CD14-positive monocyte (primary cell): ENCODE measurements around the gene TMF1. TPM values are rescaled to one million over a fixed set of nuclear protein-coding genes. Genes with fewer than 3 reads are reported as not detected.
A peak's percentile ranks its signal among the peaks of the same experiment; 100 is the strongest.

Source experiments
- DNase-seq, 3 donors: peaks; one replicate each; pipeline ENCODE4 v3.0.0-alpha.2; 2011 to 2022
- H2AFZ ChIP-seq: 2 replicates; pipeline ENCODE4 v1.6.0; 2012; ENCODE audit warnings: mild to moderate bottlenecking, low read depth, low read length, inconsistent platforms; ENCODE audit not compliant: insufficient read depth, poor library complexity, severe bottlenecking
- H3K27ac ChIP-seq, 2 donors: 1 replicate in 1 of 2; 2 replicates in 1 of 2; pipeline ENCODE4 v1.5.1; 2012 to 2013; ENCODE audit warnings: low read length in 2 of 2, control low read depth in 1 of 2, inconsistent platforms in 1 of 2, low read depth in 1 of 2, mild to moderate bottlenecking in 1 of 2
- H3K27me3 ChIP-seq, 2 donors: one replicate each; pipeline versions ENCODE4 v1.6.0 to v1.6.1; 2011 to 2013; ENCODE audit warnings: low read length in 2 of 2; ENCODE audit not compliant: control insufficient read depth in 2 of 2, insufficient read depth in 2 of 2
- H3K36me3 ChIP-seq, 2 donors: replicated peaks in 1 of 2; 1 replicate in 1 of 2; 2 replicates in 1 of 2; pipeline versions ENCODE4 v1.5.1 to v1.6.1; 2012 to 2013; ENCODE audit warnings: low read length in 2 of 2, control low read depth in 1 of 2, inconsistent platforms in 1 of 2, mild to moderate bottlenecking in 1 of 2; ENCODE audit not compliant: insufficient read depth in 2 of 2, control insufficient read depth in 1 of 2
- H3K4me1 ChIP-seq, 2 donors: 1 replicate in 1 of 2; 2 replicates in 1 of 2; pipeline versions ENCODE4 v1.5.1 to v1.6.1; 2012 to 2013; ENCODE audit warnings: low read length in 2 of 2, control low read depth in 1 of 2, inconsistent platforms in 1 of 2, mild to moderate bottlenecking in 1 of 2, moderate library complexity in 1 of 2; ENCODE audit not compliant: insufficient read depth in 2 of 2, control insufficient read depth in 1 of 2
- H3K4me2 ChIP-seq: replicated peaks from 2 replicates; pipeline ENCODE3; 2012; ENCODE audit warnings: low read length, moderate library complexity, mild to moderate bottlenecking; ENCODE audit not compliant: poor library complexity, severe bottlenecking; ENCODE audit errors: extremely low read depth
- H3K4me3 ChIP-seq, 3 experiments: fragments of 200-600 bp in 1 of 3; sonication (generic) in 1 of 3; replicated peaks in 1 of 3; 1 replicate in 2 of 3; 2 replicates in 1 of 3; pipeline ENCODE4 v1.5.1; 2011 to 2013; ENCODE audit warnings: low read length in 3 of 3, mild to moderate bottlenecking in 3 of 3, control low read depth in 2 of 3, low read depth in 2 of 3, inconsistent platforms in 1 of 3, moderate library complexity in 1 of 3
- H3K79me2 ChIP-seq: 2 replicates; pipeline ENCODE4 v1.6.0; 2012; ENCODE audit warnings: mild to moderate bottlenecking, control low read depth, inconsistent platforms, low read length, moderate library complexity; ENCODE audit not compliant: insufficient read depth
- H3K9ac ChIP-seq: 2 replicates; pipeline ENCODE4 v1.6.0; 2017; ENCODE audit warnings: low read length, mild to moderate bottlenecking; ENCODE audit not compliant: insufficient read depth, poor library complexity, severe bottlenecking
- H3K9me3 ChIP-seq, 2 donors: replicated peaks in 1 of 2; 1 replicate in 1 of 2; 2 replicates in 1 of 2; pipeline versions ENCODE4 v1.5.1 to v1.6.1; 2012 to 2013; ENCODE audit warnings: low read length in 2 of 2, control low read depth in 1 of 2; ENCODE audit not compliant: control insufficient read depth in 1 of 2, insufficient read depth in 1 of 2
- H4K20me1 ChIP-seq: 2 replicates; pipeline ENCODE4 v1.6.0; 2012; ENCODE audit warnings: mild to moderate bottlenecking, low read length, control low read depth, moderate library complexity; ENCODE audit not compliant: insufficient read depth
- H3K27ac Mint-ChIP-seq, 7 donors: one replicate each; pipeline ENCODE4 v1.8.0; 2020; ENCODE audit warnings: mild to moderate bottlenecking in 7 of 7, mixed read lengths in 7 of 7, moderate library complexity in 6 of 7, inconsistent platforms in 2 of 7
- H3K27me3 Mint-ChIP-seq, 3 donors: one replicate each; pipeline ENCODE4 v1.8.0; 2021 to 2022; ENCODE audit warnings: low read depth in 3 of 3, mild to moderate bottlenecking in 3 of 3, mixed read lengths in 3 of 3, moderate library complexity in 3 of 3, inconsistent platforms in 1 of 3
- H3K36me3 Mint-ChIP-seq, 2 donors: one replicate each; pipeline ENCODE4 v1.8.0; 2020; ENCODE audit warnings: mixed read lengths in 2 of 2, inconsistent platforms in 1 of 2, mild to moderate bottlenecking in 1 of 2
- H3K4me1 Mint-ChIP-seq: one replicate; pipeline ENCODE4 v1.8.0; 2020; ENCODE audit warnings: mild to moderate bottlenecking, mixed read lengths
- H3K4me3 Mint-ChIP-seq, 2 donors: one replicate each; pipeline ENCODE4 v1.8.0; 2020; ENCODE audit warnings: mild to moderate bottlenecking in 2 of 2, mixed read lengths in 2 of 2, moderate library complexity in 1 of 2
- H3K9me3 Mint-ChIP-seq, 7 donors: one replicate each; pipeline ENCODE4 v1.8.0; 2020 to 2022; ENCODE audit warnings: mixed read lengths in 7 of 7, mild to moderate bottlenecking in 6 of 7, moderate library complexity in 6 of 7, inconsistent platforms in 2 of 7
- CTCF ChIP-seq: fragments of 200-600 bp; IDR thresholded peaks from one replicate; pipeline ENCODE4 v1.8.0; 2022; ENCODE audit warnings: antibody characterized with exemption, mild to moderate bottlenecking
- WGBS: methylation state at CpG from one replicate; pipeline ENCODE4 v1.1.5; 2013; ENCODE audit warnings: missing lambda C conversion rate; ENCODE audit not compliant: insufficient coverage; 5-methylcytosine and 5-hydroxymethylcytosine counted together
- intact Hi-C, 2 donors: fragments of 100-400 bp; cut with micrococcal nuclease; formaldehyde crosslinking; loops; one replicate each; pipeline versions ENCODE4 v1.15.0 to v1.15.1; 2023
- polyA plus RNA-seq, 3 donors: library from polyadenylated mRNA; depleted of rRNA in 1 of 3; unstranded in 2 of 3; stranded (reverse) in 1 of 3; fragments of 300-500 nt in 2 of 3; fragments of >200 nt in 1 of 3; fragmentation: Illumina TruSeq in 2 of 3; gene quantifications; 1 replicate in 2 of 3; 2 replicates in 1 of 3; pipeline ENCODE4 v1.2.3, GENCODE V29; 2012 to 2021

Gene TMF1
- polyA plus RNA-seq, 3 donors = 6.4 to 25.6 (median 23.1) TPM

- whole genome bisulfite sequencing = no CpG with 5 or more reads among the region's 4 CpGs
- Histone ChIP-seq H3K27me3 (no peaks in the 10 kb centered on the region), H3K4me3 (no peak overlapping the region), H3K36me3 (peaks cover 75 to 97% of the 10 kb centered on the region in 2 donors), H3K9me3 (no peaks in the 10 kb centered on the region), H4K20me1 (peaks cover 56% of the 10 kb centered on the region), H3K27ac (no peak overlapping the region), H2AFZ (no peak overlapping the region), H3K9ac (no peak overlapping the region), H3K4me2 (no peak overlapping the region), H3K79me2 (peaks cover 30% of the 10 kb centered on the region), H3K4me1 (no peaks in the 10 kb centered on the region)
- intact Hi-C loops = no loop called here
- Mint-ChIP-seq H3K27me3 (no peaks in the 10 kb centered on the region), H3K36me3 (peaks cover 57 to 81% of the 10 kb centered on the region in 2 donors), H3K9me3 (no peaks in the 10 kb centered on the region), H3K27ac (peak overlapping the region in 1 of 7 donors; percentile 12), H3K4me1 (no peaks in the 10 kb centered on the region), H3K4me3 (no peak overlapping the region)
- DNase-seq = no peak
- TF ChIP-seq CTCF = no peak
Measured at GRCh38 chr3:69066121-69066520, 14.0 kb upstream of the TMF1 start.

DNA sequence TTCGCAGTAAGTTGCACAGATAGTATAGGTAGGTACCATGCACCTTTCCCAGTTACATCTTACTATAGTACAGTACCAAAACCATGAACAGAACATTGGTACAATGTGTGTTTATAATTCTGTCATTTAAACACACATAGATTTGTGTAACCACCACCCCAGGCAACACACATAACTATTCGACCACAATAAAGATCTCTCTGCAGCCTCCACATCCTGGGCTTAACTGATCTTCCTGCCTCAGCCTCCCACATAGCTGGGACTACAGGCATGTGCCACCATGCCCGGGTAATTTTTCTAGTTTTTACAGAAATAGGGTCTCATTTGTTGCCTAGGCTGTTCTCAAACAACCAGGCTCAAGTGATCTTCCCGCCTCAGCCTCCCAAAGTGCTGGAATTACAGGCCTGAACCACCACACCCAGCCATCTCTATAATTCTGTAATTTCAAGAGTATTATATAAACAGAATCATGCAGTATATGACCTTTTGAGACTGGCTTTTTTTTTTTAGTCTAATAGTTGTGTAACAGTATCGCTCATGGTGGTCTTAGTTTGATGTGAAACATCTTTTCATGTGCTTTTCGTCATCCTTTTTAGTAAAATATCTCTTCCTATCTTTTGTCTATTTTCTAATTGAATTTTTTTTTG lies 13.3 kb upstream of the TMF1 start:
- H3K4me3 ChIP-seq = no peak overlapping the region
- H3K9ac ChIP-seq = no peak overlapping the region
- DNase-seq = no peak
- Mint-ChIP-seq H3K9me3 (no peaks in the 10 kb centered on the region), H3K27me3 (no peaks in the 10 kb centered on the region), H3K4me1 (no peaks in the 10 kb centered on the region), H3K36me3 (peaks cover 56 to 81% of the 10 kb centered on the region in 2 donors), H3K27ac (peak overlapping the region in 2 of 7 donors; percentile 12 to 45), H3K4me3 (no peak overlapping the region)
- H3K27ac ChIP-seq = no peak overlapping the region
- no peaks in the 10 kb centered on the region for H3K9me3 ChIP-seq
- no peak overlapping the region for H3K4me2 ChIP-seq
- H2AFZ ChIP-seq = no peak overlapping the region
- H3K36me3 ChIP-seq = peaks cover 75 to 97% of the 10 kb centered on the region in 2 donors
- no peaks in the 10 kb centered on the region for H3K4me1 ChIP-seq
- H3K79me2 ChIP-seq = peaks cover 23% of the 10 kb centered on the region
- H3K27me3 ChIP-seq = no peaks in the 10 kb centered on the region
- H4K20me1 ChIP-seq = peaks cover 52% of the 10 kb centered on the region
- TF ChIP-seq CTCF = no peak
- intact Hi-C loops = no loop called here
- 100% methylated on average over 3 of the region's 6 CpGs for WGBS
